Mesenchymal stem cell (in vitro differentiated cells and primary cell): ENCODE data around the gene STX18.
A peak's percentile ranks its signal among the peaks of the same experiment; 100 is the strongest.

ENCODE experiments used
- DNase-seq: peaks from one replicate; pipeline ENCODE4 v3.0.0-alpha.2; 2013
- H2AFZ ChIP-seq: one replicate; pipeline ENCODE4 v1.6.1; 2013; ENCODE audit warnings: low read depth, mild to moderate bottlenecking, control low read depth, inconsistent platforms, low read length, moderate library complexity
- H2AK5ac ChIP-seq: 2 replicates; pipeline ENCODE4 v1.6.1; 2013; ENCODE audit warnings: low read length, moderate library complexity, mild to moderate bottlenecking, inconsistent platforms; ENCODE audit not compliant: severe bottlenecking
- H2BK120ac ChIP-seq: one replicate; pipeline ENCODE4 v1.6.1; 2013; ENCODE audit warnings: low read depth, mild to moderate bottlenecking, inconsistent platforms, low read length, moderate library complexity
- H2BK12ac ChIP-seq, 2 experiments: one replicate each; pipeline ENCODE4 v1.6.1; 2013; ENCODE audit warnings: inconsistent platforms in 2 of 2, low read length in 2 of 2, mild to moderate bottlenecking in 2 of 2, moderate library complexity in 2 of 2, control low read depth in 1 of 2
- H2BK15ac ChIP-seq: one replicate; pipeline ENCODE4 v1.6.1; 2013; ENCODE audit warnings: mild to moderate bottlenecking, low read depth, inconsistent platforms; ENCODE audit not compliant: poor library complexity, severe bottlenecking
- H2BK5ac ChIP-seq: 2 replicates; pipeline ENCODE4 v1.6.1; 2013; ENCODE audit warnings: low read depth, mild to moderate bottlenecking, low read length, control low read depth, inconsistent platforms; ENCODE audit not compliant: poor library complexity, severe bottlenecking
- H3K14ac ChIP-seq, 2 experiments: one replicate each; pipeline ENCODE4 v1.6.1; 2013; ENCODE audit warnings: inconsistent platforms in 2 of 2, low read length in 2 of 2, control low read depth in 1 of 2, mild to moderate bottlenecking in 1 of 2, moderate library complexity in 1 of 2
- H3K18ac ChIP-seq, 2 experiments: one replicate each; pipeline ENCODE4 v1.6.1; 2013; ENCODE audit warnings: inconsistent platforms in 2 of 2, low read length in 2 of 2, control low read depth in 1 of 2, low read depth in 1 of 2, mild to moderate bottlenecking in 1 of 2
- H3K23ac ChIP-seq, 2 experiments: one replicate each; pipeline ENCODE4 v1.6.1; 2013; ENCODE audit warnings: inconsistent platforms in 2 of 2, low read length in 2 of 2, mild to moderate bottlenecking in 2 of 2, moderate library complexity in 2 of 2, control low read depth in 1 of 2
- H3K27ac ChIP-seq: 2 replicates; pipeline ENCODE4 v1.5.1; 2013; ENCODE audit warnings: mild to moderate bottlenecking, moderate library complexity, low read length, control low read depth, inconsistent platforms; ENCODE audit not compliant: poor library complexity, severe bottlenecking
- H3K27me3 ChIP-seq, 2 experiments: 2 replicates each; pipeline versions ENCODE4 v1.6.1 to v1.7.0; 2013; ENCODE audit warnings: low read length in 2 of 2, mild to moderate bottlenecking in 2 of 2, moderate library complexity in 2 of 2, control low read depth in 1 of 2, inconsistent platforms in 1 of 2; ENCODE audit not compliant: control insufficient read depth in 1 of 2, insufficient read depth in 1 of 2
- H3K36me3 ChIP-seq, 2 experiments: 2 replicates each; pipeline versions ENCODE4 v1.6.1 to v1.7.0; 2013; ENCODE audit warnings: low read length in 2 of 2, control low read depth in 1 of 2, inconsistent platforms in 1 of 2, low read depth in 1 of 2, mild to moderate bottlenecking in 1 of 2; ENCODE audit not compliant: insufficient read depth in 2 of 2, control insufficient read depth in 1 of 2
- H3K4ac ChIP-seq, 2 experiments: one replicate each; pipeline ENCODE4 v1.6.1; 2013; ENCODE audit warnings: inconsistent platforms in 2 of 2, low read length in 2 of 2, mild to moderate bottlenecking in 2 of 2, moderate library complexity in 2 of 2, control low read depth in 1 of 2, low read depth in 1 of 2
- H3K4me1 ChIP-seq: 2 replicates; pipeline ENCODE4 v1.6.1; 2013; ENCODE audit warnings: low read depth, low read length, control low read depth; ENCODE audit not compliant: control insufficient read depth, insufficient read depth
- H3K4me2 ChIP-seq: 2 replicates; pipeline ENCODE4 v1.6.1; 2013; ENCODE audit warnings: low read length, mild to moderate bottlenecking, inconsistent platforms; ENCODE audit not compliant: poor library complexity, severe bottlenecking
- H3K4me3 ChIP-seq, 2 experiments: 2 replicates each; pipeline versions ENCODE4 v1.5.1 to v1.7.0; 2013; ENCODE audit warnings: low read length in 2 of 2, mild to moderate bottlenecking in 2 of 2, control low read depth in 1 of 2, low read depth in 1 of 2; ENCODE audit not compliant: insufficient read depth in 1 of 2
- H3K79me1 ChIP-seq: replicated peaks from 2 replicates; pipeline ENCODE4 v1.6.1; 2013; ENCODE audit warnings: mild to moderate bottlenecking, control low read depth, low read length, inconsistent platforms; ENCODE audit not compliant: poor library complexity, severe bottlenecking
- H3K9ac ChIP-seq: 2 replicates; pipeline ENCODE4 v1.7.0; 2013; ENCODE audit warnings: mild to moderate bottlenecking, low read length, moderate library complexity
- H3K9me3 ChIP-seq: 2 replicates; pipeline ENCODE4 v1.7.0; 2013; ENCODE audit warnings: mild to moderate bottlenecking, low read length; ENCODE audit not compliant: control insufficient read depth
- H4K8ac ChIP-seq: one replicate; pipeline ENCODE4 v1.6.1; 2013; ENCODE audit warnings: inconsistent platforms, mild to moderate bottlenecking, low read length, moderate library complexity
- H4K91ac ChIP-seq: one replicate; pipeline ENCODE4 v1.6.1; 2013; ENCODE audit warnings: mild to moderate bottlenecking, low read length, inconsistent platforms
- WGBS: methylation state at CpG from one replicate; pipeline ENCODE4 v1.1.7; 2013; ENCODE audit warnings: mixed read lengths; 5-methylcytosine and 5-hydroxymethylcytosine counted together

Gene STX18

GRCh38 chr4:4583606-4584005, 41.8 kb upstream of the STX18 start:
- H3K27me3 ChIP-seq = no peaks in the 10 kb centered on the region
- WGBS = 82% methylated on average over 4 of the region's 4 CpGs
- H3K27ac ChIP-seq = no peak overlapping the region
- no peak overlapping the region for H2BK120ac ChIP-seq
- H2BK12ac ChIP-seq = no peak overlapping the region
- H3K79me1 ChIP-seq = no peaks in the 10 kb centered on the region
- no peak overlapping the region for H3K4ac ChIP-seq
- no peak overlapping the region for H2BK15ac ChIP-seq
- no peak for DNase-seq
- H3K9me3 ChIP-seq = peaks cover 5% of the 10 kb centered on the region
- no peak overlapping the region for H2AFZ ChIP-seq
- no peak overlapping the region for H4K91ac ChIP-seq
- no peak overlapping the region for H3K4me2 ChIP-seq
- H3K18ac ChIP-seq = no peak overlapping the region
- no peak overlapping the region for H4K8ac ChIP-seq
- H3K9ac ChIP-seq = no peak overlapping the region
- H3K36me3 ChIP-seq = no peaks in the 10 kb centered on the region
- no peak overlapping the region for H3K23ac ChIP-seq
- H3K14ac ChIP-seq = no peak overlapping the region
- H2AK5ac ChIP-seq = no peak overlapping the region
- no peak overlapping the region for H2BK5ac ChIP-seq
- H3K4me3 ChIP-seq = no peak overlapping the region
- peaks cover 3% of the 10 kb centered on the region for H3K4me1 ChIP-seq

- Histone ChIP-seq H3K79me1 (no peaks in the 10 kb centered on the region), H3K36me3 (no peaks in the 10 kb centered on the region), H3K4me1 (peaks cover 3% of the 10 kb centered on the region), H3K27ac (no peak overlapping the region), H2BK5ac (no peak overlapping the region), H4K8ac (no peak overlapping the region), H3K4me3 (no peak overlapping the region), H2BK15ac (no peak overlapping the region), H2AK5ac (no peak overlapping the region), H3K14ac (no peak overlapping the region), H3K4me2 (no peak overlapping the region), H3K9me3 (peaks cover 5% of the 10 kb centered on the region), H3K23ac (no peak overlapping the region), H3K4ac (no peak overlapping the region), H3K18ac (peak overlapping the region in 1 of 2 experiments; percentile 48), H2AFZ (no peak overlapping the region), H4K91ac (no peak overlapping the region), H3K9ac (no peak overlapping the region), H2BK120ac (no peak overlapping the region), H2BK12ac (no peak overlapping the region), H3K27me3 (no peaks in the 10 kb centered on the region)
- DNase-seq = no peak
- WGBS = 91% methylated on average over 7 of the region's 7 CpGs
These were observed 40.8 kb upstream of the STX18 start for GRCh38 chr4:4582653-4583052.

GRCh38 chr4:4580494-4580893, 38.6 kb upstream of the STX18 start:
- H3K27me3 ChIP-seq = no peaks in the 10 kb centered on the region
- no peak overlapping the region for H3K14ac ChIP-seq
- H2BK15ac ChIP-seq = no peak overlapping the region
- H2AFZ ChIP-seq = no peak overlapping the region
- H2BK12ac ChIP-seq = no peak overlapping the region
- H2AK5ac ChIP-seq = no peak overlapping the region
- H2BK120ac ChIP-seq = no peak overlapping the region
- H2BK5ac ChIP-seq = no peak overlapping the region
- H3K36me3 ChIP-seq = no peaks in the 10 kb centered on the region
- 94% methylated on average over 2 of the region's 2 CpGs for WGBS
- H3K27ac ChIP-seq = no peak overlapping the region
- H3K4me3 ChIP-seq = no peak overlapping the region
- H3K4ac ChIP-seq = no peak overlapping the region
- no peaks in the 10 kb centered on the region for H3K9me3 ChIP-seq
- no peak overlapping the region for H3K23ac ChIP-seq
- H4K8ac ChIP-seq = no peak overlapping the region
- no peaks in the 10 kb centered on the region for H3K79me1 ChIP-seq
- H3K18ac ChIP-seq = no peak overlapping the region
- peaks cover 7% of the 10 kb centered on the region for H3K4me1 ChIP-seq
- DNase-seq = no peak
- H3K4me2 ChIP-seq = no peak overlapping the region
- no peak overlapping the region for H3K9ac ChIP-seq
- H4K91ac ChIP-seq = no peak overlapping the region

- Histone ChIP-seq H3K79me1 (no peaks in the 10 kb centered on the region), H4K8ac (no peak overlapping the region), H4K91ac (no peak overlapping the region), H3K27me3 (no peaks in the 10 kb centered on the region), H3K4me2 (no peak overlapping the region), H3K4me1 (peaks cover 11% of the 10 kb centered on the region), H3K18ac (no peak overlapping the region), H3K4ac (no peak overlapping the region), H3K36me3 (no peaks in the 10 kb centered on the region), H2BK5ac (no peak overlapping the region), H2BK15ac (no peak overlapping the region), H3K27ac (no peak overlapping the region), H3K9me3 (no peaks in the 10 kb centered on the region), H3K4me3 (no peak overlapping the region), H3K9ac (no peak overlapping the region), H2AK5ac (no peak overlapping the region), H2BK12ac (no peak overlapping the region), H2AFZ (no peak overlapping the region), H3K14ac (no peak overlapping the region), H3K23ac (no peak overlapping the region), H2BK120ac (no peak overlapping the region)
- DNase-seq = no peak
- WGBS = 44% methylated on average over 5 of the region's 5 CpGs
These were observed 37.1 kb upstream of the STX18 start for GRCh38 chr4:4578981-4579380.
